Fibroblast of peridontal ligament (primary cell): ENCODE measurements around the gene ADAMTS2.

Experiments used
- DNase-seq: peaks from one replicate; pipeline ENCODE4 v3.0.0-alpha.2; 2010; ENCODE audit errors: extremely low read depth

The ADAMTS2 gene

GRCh38 chr5:179266291-179267070 lies 78.8 kb downstream of the ADAMTS2 start:
- DNase-seq, result no peak

- DNase-seq, result peak; percentile 98
Observed at GRCh38 chr5:179265514-179266290, 79.6 kb downstream of the ADAMTS2 start.

DNA sequence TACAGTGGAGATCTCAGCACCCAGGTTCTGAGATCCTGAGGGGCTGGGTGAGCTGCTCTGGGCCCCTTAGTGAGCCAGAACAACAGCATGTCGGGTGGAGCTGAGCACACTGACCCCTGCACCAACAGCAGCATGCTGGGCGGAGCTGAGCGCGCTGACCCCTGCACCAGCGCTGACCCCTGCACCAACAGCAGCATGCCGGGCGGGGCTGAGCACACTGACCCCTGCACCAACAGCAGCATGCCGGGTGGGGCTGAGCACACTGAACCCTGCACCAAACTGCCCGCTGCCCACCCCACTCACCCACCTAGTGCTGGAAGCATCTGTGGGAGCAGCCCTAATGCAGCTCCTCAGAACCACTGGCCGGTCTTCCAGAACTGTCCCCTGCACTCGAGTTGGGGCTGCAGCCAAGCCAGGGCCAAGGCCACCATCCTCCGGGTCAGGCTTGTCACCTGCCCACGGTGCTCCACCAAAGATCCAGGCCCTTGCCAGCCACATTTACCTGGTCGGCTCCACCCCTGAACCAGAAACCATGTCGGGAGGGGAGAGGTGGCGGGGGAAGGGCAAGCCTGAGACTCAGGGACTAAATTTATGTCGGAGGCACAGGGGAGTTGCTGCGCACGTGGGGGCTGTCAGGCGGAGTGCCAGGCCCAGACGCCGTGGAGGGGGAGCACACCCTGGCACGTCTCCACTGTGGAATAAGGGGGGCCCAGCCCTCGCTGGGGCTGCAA lies 80.3 kb downstream of the ADAMTS2 start:
- DNase-seq, result no peak

GRCh38 chr5:179264053-179264782 lies 81.0 kb downstream of the ADAMTS2 start:
- no peak for DNase-seq

- no peak for DNase-seq
Observed at GRCh38 chr5:179263391-179264052, 81.7 kb downstream of the ADAMTS2 start.

DNA sequence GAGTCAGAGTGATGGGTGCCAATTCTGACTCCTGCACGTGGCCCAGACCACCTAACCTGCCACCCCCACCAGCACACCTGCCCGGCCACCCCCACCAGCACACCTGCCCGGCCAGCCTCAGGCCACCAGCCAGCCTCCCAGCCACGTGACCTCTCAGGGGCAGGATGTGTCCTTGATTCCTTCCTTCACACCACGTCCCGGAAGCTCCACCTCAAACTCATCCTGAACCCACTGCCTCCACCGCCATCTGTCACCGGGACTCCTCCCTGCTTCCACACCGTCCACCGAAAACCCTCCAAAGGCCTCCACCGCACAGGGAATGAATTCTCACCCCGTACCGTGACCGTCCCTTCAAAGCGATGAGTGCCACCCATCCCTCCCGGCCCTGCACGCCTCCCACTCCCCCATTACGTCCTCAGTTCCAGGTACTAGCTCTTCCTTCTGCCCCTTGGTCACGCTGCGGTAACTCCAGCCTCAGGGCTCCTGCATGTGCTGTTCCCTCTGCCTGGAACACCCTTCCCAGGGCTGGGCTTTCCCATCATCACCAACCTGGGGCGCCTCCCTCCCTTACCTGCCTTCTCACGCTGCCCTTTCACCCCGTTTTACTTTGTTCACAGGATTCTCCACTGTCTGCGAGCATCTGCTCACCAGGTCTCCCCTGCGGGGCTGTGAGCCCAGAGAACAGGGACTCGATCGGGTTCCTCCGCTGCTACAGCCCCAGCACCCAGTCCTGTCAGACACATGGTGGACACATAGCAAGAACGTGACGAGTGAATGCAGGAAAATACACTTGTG lies 82.9 kb downstream of the ADAMTS2 start:
- DNase-seq, result no peak

DNA sequence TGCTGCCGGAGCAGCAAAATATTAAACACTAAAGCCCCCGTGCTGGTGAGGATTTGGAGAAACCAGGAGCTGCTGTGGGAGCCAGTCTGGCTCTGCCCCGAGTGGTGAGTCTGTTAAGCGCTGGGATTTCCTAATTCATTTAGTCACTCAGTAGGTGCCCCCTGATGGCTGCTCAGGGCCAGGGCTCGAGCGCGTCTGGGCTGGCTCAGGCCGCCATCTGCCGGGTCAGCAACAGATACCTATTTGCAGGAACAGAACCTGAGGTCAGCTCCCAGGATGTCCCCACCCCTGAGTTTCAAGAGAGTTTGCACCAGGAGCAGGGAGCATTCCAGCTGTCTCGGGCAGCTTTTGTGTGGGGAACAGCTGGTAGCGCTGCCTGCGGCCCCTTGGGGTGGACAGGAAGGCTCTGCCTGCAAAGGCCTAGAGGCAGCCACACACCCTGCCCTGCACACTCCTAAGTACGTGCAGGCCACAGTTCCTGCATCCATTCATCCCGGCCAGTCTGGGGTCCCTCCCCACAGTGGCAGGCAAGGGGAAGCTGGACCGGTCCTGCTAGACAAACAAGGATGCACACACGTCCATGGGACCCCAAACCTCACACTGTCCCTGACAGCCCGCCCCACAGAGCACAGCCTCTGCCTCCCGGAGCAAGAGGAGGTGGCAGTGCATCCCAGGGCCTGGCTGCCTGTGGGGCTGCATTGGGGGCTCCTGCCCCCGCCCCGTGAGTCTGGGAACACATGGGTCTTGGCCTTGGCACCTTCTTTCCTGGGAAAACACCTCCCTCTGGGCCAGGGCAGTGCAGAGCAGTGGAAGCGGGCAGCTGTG lies 83.7 kb downstream of the ADAMTS2 start:
- no peak for DNase-seq

- DNase-seq, result no peak
Observed at GRCh38 chr5:179260324-179261070, 84.8 kb downstream of the ADAMTS2 start.

GRCh38 chr5:179259731-179260323 lies 85.4 kb downstream of the ADAMTS2 start:
- DNase-seq, result no peak

- peak; percentile 77 for DNase-seq
Observed at GRCh38 chr5:179258922-179259730, 86.1 kb downstream of the ADAMTS2 start.

- DNase-seq, result no peak
Observed at GRCh38 chr5:179258001-179258921, 87.0 kb downstream of the ADAMTS2 start.

- DNase-seq, result no peak
Observed at GRCh38 chr5:179257176-179257682, 88.0 kb downstream of the ADAMTS2 start.

DNA sequence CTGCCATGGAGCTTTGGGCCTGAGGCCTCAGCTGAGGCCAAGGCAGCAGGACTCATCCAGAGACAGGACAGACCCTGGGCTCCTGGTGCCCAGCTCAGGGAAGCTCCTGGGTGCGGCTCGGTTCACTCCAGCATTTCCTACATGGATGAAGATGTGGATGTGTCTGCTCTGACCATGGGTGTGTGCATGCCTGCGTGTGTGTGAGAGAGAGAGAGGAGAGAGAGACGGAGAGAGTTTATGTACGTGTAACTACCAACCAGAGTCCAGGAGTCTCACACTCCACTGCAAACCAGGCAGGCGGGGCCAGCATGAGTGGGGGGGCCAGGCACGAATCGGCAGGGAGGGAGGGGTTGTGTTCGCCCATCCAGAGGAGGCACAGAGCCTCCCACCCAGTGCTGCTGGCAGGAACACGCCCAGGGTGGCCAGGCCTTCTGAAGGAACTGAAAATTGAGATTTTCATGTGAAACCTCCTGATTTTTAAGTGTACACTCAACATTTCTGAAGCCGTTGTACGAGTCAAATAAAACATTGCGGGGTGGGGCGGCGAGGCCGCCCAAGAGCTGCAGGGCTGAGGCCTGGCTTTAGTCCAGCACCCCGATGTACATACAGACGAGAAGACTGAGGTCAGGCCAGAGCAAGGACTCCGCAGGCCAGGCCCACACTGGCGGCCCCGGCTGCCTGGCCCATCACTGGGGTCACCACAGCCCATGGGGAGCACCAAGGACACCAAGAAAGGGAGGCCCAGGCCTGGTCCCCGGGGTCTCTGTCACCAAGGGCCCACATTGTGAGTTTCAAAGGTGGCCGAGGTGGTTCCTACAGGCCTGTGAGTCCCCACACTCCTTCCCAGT lies 88.7 kb downstream of the ADAMTS2 start:
- no peak for DNase-seq

GRCh38 chr5:179255527-179256327 lies 89.5 kb downstream of the ADAMTS2 start:
- no peak for DNase-seq
